ENCODE data around the gene C1QTNF4. TPM values are rescaled to one million over a fixed set of nuclear protein-coding genes. Genes with fewer than 3 reads are reported as not detected.

C1QTNF4 gene
- total and polyA plus RNA-seq, 5 donors: 0.33 to 0.74 (median 0.51) TPM

- ATAC-seq (peak; percentile 64 to 68), DNase-seq (peak in 2 of 3 donors; percentile 30 to 64)
- H3K9me3 ChIP-seq (ENCODE audit: control insufficient read depth, low read length): no peaks in the 10 kb centered on the region
- WGBS: 85% methylated on average over 10 of the region's 10 CpGs
- H3K4me3 ChIP-seq (ENCODE audit: low read length): no peak overlapping the region
- no peaks in the 10 kb centered on the region for H3K4me1 ChIP-seq (ENCODE audit: control insufficient read depth, insufficient read depth, low read length)
- intact Hi-C loops (cut with DNase I): no loop called here
- no peak overlapping the region for H3K27ac ChIP-seq (ENCODE audit: low read length)
- no peaks in the 10 kb centered on the region for H3K27me3 ChIP-seq (ENCODE audit: control insufficient read depth, insufficient read depth)
Measured at GRCh38 chr11:47616726-47617416, 22.7 kb upstream of the C1QTNF4 start.

- H3K27me3 ChIP-seq (ENCODE audit: control insufficient read depth, insufficient read depth): no peaks in the 10 kb centered on the region
- H3K4me3 ChIP-seq (ENCODE audit: low read length): no peak overlapping the region
- no peak overlapping the region for H3K27ac ChIP-seq (ENCODE audit: low read length)
- H3K4me1 ChIP-seq (ENCODE audit: control insufficient read depth, insufficient read depth, low read length): no peaks in the 10 kb centered on the region
- intact Hi-C loops (cut with DNase I): no loop called here
- ATAC-seq (no peak), DNase-seq (no peak)
- H3K9me3 ChIP-seq (ENCODE audit: control insufficient read depth, low read length): no peaks in the 10 kb centered on the region
Measured at GRCh38 chr11:47615249-47615648, 21.0 kb upstream of the C1QTNF4 start.

GRCh38 chr11:47611348-47611794 lies 17.2 kb upstream of the C1QTNF4 start:
- Histone ChIP-seq H3K27ac (ENCODE audit: low read length) (no peak overlapping the region), H3K4me1 (ENCODE audit: control insufficient read depth, insufficient read depth, low read length) (peaks cover 8% of the 10 kb centered on the region), H3K4me3 (ENCODE audit: low read length) (no peak overlapping the region), H3K9me3 (ENCODE audit: control insufficient read depth, low read length) (no peaks in the 10 kb centered on the region), H3K27me3 (ENCODE audit: control insufficient read depth, insufficient read depth) (no peaks in the 10 kb centered on the region)
- DNase-seq: no peak
- ATAC-seq: no peak
- 68% methylated on average over 6 of the region's 6 CpGs for WGBS
- intact Hi-C loops (cut with DNase I): no loop called here

- DNase-seq (no peak), ATAC-seq (no peak)
- no peaks in the 10 kb centered on the region for H3K9me3 ChIP-seq (ENCODE audit: control insufficient read depth, low read length)
- intact Hi-C loops (cut with DNase I): no loop called here
- no peak overlapping the region for H3K27ac ChIP-seq (ENCODE audit: low read length)
- no peaks in the 10 kb centered on the region for H3K27me3 ChIP-seq (ENCODE audit: control insufficient read depth, insufficient read depth)
- 69% methylated on average over 3 of the region's 3 CpGs for WGBS
- H3K4me1 ChIP-seq (ENCODE audit: control insufficient read depth, insufficient read depth, low read length): peaks cover 8% of the 10 kb centered on the region
- H3K4me3 ChIP-seq (ENCODE audit: low read length): no peak overlapping the region
Measured at GRCh38 chr11:47609675-47610074, 15.5 kb upstream of the C1QTNF4 start.

GRCh38 chr11:47607380-47607779 lies 13.2 kb upstream of the C1QTNF4 start:
- no peaks in the 10 kb centered on the region for H3K9me3 ChIP-seq (ENCODE audit: control insufficient read depth, low read length)
- peaks cover 8% of the 10 kb centered on the region for H3K4me1 ChIP-seq (ENCODE audit: control insufficient read depth, insufficient read depth, low read length)
- no peak overlapping the region for H3K27ac ChIP-seq (ENCODE audit: low read length)
- H3K27me3 ChIP-seq (ENCODE audit: control insufficient read depth, insufficient read depth): no peaks in the 10 kb centered on the region
- WGBS: 30% methylated on average over 7 of the region's 7 CpGs
- intact Hi-C loops (cut with DNase I): no loop called here
- no peak overlapping the region for H3K4me3 ChIP-seq (ENCODE audit: low read length)
- DNase-seq: peak; percentile 53 to 81 (median 73)
- ATAC-seq: peak; percentile 65 to 67

- intact Hi-C loops (cut with DNase I): no loop called here
- Histone ChIP-seq H3K27ac (ENCODE audit: low read length) (no peak overlapping the region), H3K27me3 (ENCODE audit: control insufficient read depth, insufficient read depth) (no peaks in the 10 kb centered on the region), H3K4me1 (ENCODE audit: control insufficient read depth, insufficient read depth, low read length) (peaks cover 8% of the 10 kb centered on the region), H3K9me3 (ENCODE audit: control insufficient read depth, low read length) (no peaks in the 10 kb centered on the region), H3K4me3 (ENCODE audit: low read length) (no peak overlapping the region)
- ATAC-seq (peak; percentile 63 to 68), DNase-seq (peak in 1 of 3 donors; percentile 62)
- WGBS: 25% methylated on average over 5 of the region's 5 CpGs
Measured at GRCh38 chr11:47606731-47607130, 12.5 kb upstream of the C1QTNF4 start.

GRCh38 chr11:47605921-47606320 lies 11.7 kb upstream of the C1QTNF4 start:
- H3K9me3 ChIP-seq (ENCODE audit: control insufficient read depth, low read length): no peaks in the 10 kb centered on the region
- ATAC-seq: no peak
- no peaks in the 10 kb centered on the region for H3K27me3 ChIP-seq (ENCODE audit: control insufficient read depth, insufficient read depth)
- 41% methylated on average over 3 of the region's 3 CpGs for WGBS
- peaks cover 8% of the 10 kb centered on the region for H3K4me1 ChIP-seq (ENCODE audit: control insufficient read depth, insufficient read depth, low read length)
- DNase-seq: no peak
- H3K4me3 ChIP-seq (ENCODE audit: low read length): no peak overlapping the region
- H3K27ac ChIP-seq (ENCODE audit: low read length): no peak overlapping the region
- intact Hi-C loops (cut with DNase I): no loop called here

GRCh38 chr11:47603295-47603694 lies 9.1 kb upstream of the C1QTNF4 start:
- no peak for DNase-seq
- intact Hi-C loops (cut with DNase I): no loop called here
- Histone ChIP-seq H3K4me1 (ENCODE audit: control insufficient read depth, insufficient read depth, low read length) (peaks cover 8% of the 10 kb centered on the region), H3K4me3 (ENCODE audit: low read length) (no peak overlapping the region), H3K27ac (ENCODE audit: low read length) (no peak overlapping the region), H3K27me3 (ENCODE audit: control insufficient read depth, insufficient read depth) (no peaks in the 10 kb centered on the region), H3K9me3 (ENCODE audit: control insufficient read depth, low read length) (no peaks in the 10 kb centered on the region)
- 88% methylated on average over 4 of the region's 4 CpGs for WGBS
- ATAC-seq: no peak

- DNase-seq: no peak
- Histone ChIP-seq H3K4me3 (ENCODE audit: low read length) (no peak overlapping the region), H3K27me3 (ENCODE audit: control insufficient read depth, insufficient read depth) (no peaks in the 10 kb centered on the region), H3K4me1 (ENCODE audit: control insufficient read depth, insufficient read depth, low read length) (no peaks in the 10 kb centered on the region), H3K27ac (ENCODE audit: low read length) (no peak overlapping the region), H3K9me3 (ENCODE audit: control insufficient read depth, low read length) (no peaks in the 10 kb centered on the region)
- ATAC-seq: no peak
- intact Hi-C loops (cut with DNase I): no loop called here
- WGBS: 78% methylated on average over 4 of the region's 4 CpGs
Measured at GRCh38 chr11:47599902-47600301, 5.7 kb upstream of the C1QTNF4 start.

- Histone ChIP-seq H3K9me3 (ENCODE audit: control insufficient read depth, low read length) (no peaks in the 10 kb centered on the region), H3K4me1 (ENCODE audit: control insufficient read depth, insufficient read depth, low read length) (no peaks in the 10 kb centered on the region), H3K27ac (ENCODE audit: low read length) (no peak overlapping the region), H3K4me3 (ENCODE audit: low read length) (no peak overlapping the region), H3K27me3 (ENCODE audit: control insufficient read depth, insufficient read depth) (no peaks in the 10 kb centered on the region)
- 100% methylated on average over 1 of the region's 1 CpG for WGBS
- no peak for DNase-seq
- intact Hi-C loops (cut with DNase I): no loop called here
- no peak for ATAC-seq
Measured at GRCh38 chr11:47595967-47596366, 1.8 kb upstream of the C1QTNF4 start.

- intact Hi-C loops (cut with DNase I): no loop called here
- Histone ChIP-seq H3K9me3 (ENCODE audit: control insufficient read depth, low read length) (no peaks in the 10 kb centered on the region), H3K4me3 (ENCODE audit: low read length) (no peak overlapping the region), H3K27me3 (ENCODE audit: control insufficient read depth, insufficient read depth) (no peaks in the 10 kb centered on the region), H3K27ac (ENCODE audit: low read length) (no peak overlapping the region), H3K4me1 (ENCODE audit: control insufficient read depth, insufficient read depth, low read length) (no peaks in the 10 kb centered on the region)
- no peak for DNase-seq
- 62% methylated on average over 7 of the region's 7 CpGs for WGBS
- peak; percentile 70 to 78 for ATAC-seq
Measured at GRCh38 chr11:47595029-47595428, 818 bp upstream of the C1QTNF4 start.

GRCh38 chr11:47593492-47593933 lies 698 bp downstream of the C1QTNF4 start:
- DNase-seq (no peak), ATAC-seq (no peak)
- no peak overlapping the region for H3K4me3 ChIP-seq (ENCODE audit: low read length)
- H3K27me3 ChIP-seq (ENCODE audit: control insufficient read depth, insufficient read depth): no peaks in the 10 kb centered on the region
- H3K9me3 ChIP-seq (ENCODE audit: control insufficient read depth, low read length): no peaks in the 10 kb centered on the region
- H3K27ac ChIP-seq (ENCODE audit: low read length): no peak overlapping the region
- intact Hi-C loops (cut with DNase I): no loop called here
- WGBS: 8% methylated on average over 6 of the region's 6 CpGs
- H3K4me1 ChIP-seq (ENCODE audit: control insufficient read depth, insufficient read depth, low read length): no peaks in the 10 kb centered on the region

Data from right cardiac atrium (tissue), 5 donors.